A549 treated with RU486 at 1 μM for 4 hours (cell line): ENCODE measurements around the gene ECM2. TPM values are rescaled to one million over a fixed set of nuclear protein-coding genes. Genes with fewer than 3 reads are reported as not detected.

ENCODE experiments used
- total RNA-seq: library from RNA; stranded (reverse); fragments of 200-300 nt; extraction: Qiagen RNA extraction; gene quantifications from 5 replicates; pipeline ENCODE4 v1.2.3, GENCODE V29; 2022; ENCODE audit warnings: low read depth

The ECM2 gene
- 0.07 to 0.26 TPM (median 0.21 TPM) in 5 replicates for total RNA-seq

DNA sequence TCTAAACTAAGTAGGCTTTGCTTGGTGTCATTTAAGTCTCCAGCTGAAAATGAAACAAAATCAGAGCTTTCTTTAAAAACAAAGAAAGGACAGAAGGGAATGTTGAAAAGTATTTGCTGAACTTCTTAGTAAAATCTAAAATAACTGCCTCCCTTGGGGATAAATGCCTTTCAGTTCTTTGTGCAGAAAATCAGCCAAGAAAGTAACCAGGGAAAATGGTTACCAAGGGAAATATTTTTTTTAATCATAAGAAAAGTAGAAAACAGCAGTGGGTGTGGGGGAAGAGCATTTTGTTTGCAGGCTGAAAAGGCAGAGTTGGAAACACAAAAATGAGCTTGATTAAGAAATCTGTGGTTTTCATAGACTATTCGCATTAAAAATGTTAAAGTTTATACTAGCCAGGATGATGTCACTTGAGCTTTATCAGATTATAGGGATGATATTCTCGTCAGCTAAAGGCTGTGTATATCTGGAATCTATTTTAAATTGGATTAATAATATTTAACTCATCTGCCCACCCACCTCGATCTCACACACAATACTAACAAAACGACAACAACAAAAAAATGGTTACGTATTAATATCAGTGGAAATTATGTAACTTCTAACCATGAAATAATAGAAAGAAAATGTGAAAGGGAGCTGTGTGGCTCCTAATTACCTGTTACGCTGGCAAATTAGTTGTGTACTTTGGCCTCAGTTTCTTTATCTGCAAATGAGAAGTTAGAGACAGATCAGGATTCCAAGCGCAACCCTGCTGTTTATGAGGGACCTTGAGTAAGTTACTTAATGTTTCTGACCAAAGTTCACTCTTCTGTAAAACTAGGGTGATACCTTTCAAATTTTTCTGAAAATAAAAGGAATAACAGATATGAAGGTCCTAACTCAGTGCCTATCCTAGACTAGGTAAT lies at the start of gene ECM2:
TSS of gene ECM2 (minus strand) at position 51 of the 911 bp plus-strand sequence. CDS start 13,124 bp downstream, outside the sequence.

GRCh38 chr9:92482329-92482728 lies 53.5 kb downstream of the ECM2 start, which contains the start of gene ASPN:
TSS of gene ASPN (minus strand) at chr9:92482506.

Other genes with a start within 250 kb of the ECM2 start
- 92.8 to 118 TPM (median 101 TPM) in 5 replicates for gene IARS1, start 242.3 kb downstream of the ECM2 start, total RNA-seq
- gene NOL8, start 210.6 kb downstream of the ECM2 start, total RNA-seq, result 27.3 to 38.4 TPM (median 32.8 TPM) in 5 replicates
- gene CENPP, start 210.0 kb downstream of the ECM2 start, total RNA-seq, result 3.7 to 10.2 TPM (median 6.5 TPM) in 5 replicates
- gene OGN, start 131.4 kb downstream of the ECM2 start, total RNA-seq, result not detected in 5 replicates
- not detected in 5 replicates for gene OMD, start 111.5 kb downstream of the ECM2 start, total RNA-seq
- gene ASPN, start 53.5 kb downstream of the ECM2 start, total RNA-seq, result not detected in 5 replicates
- gene IPPK, start 134.1 kb upstream of the ECM2 start, total RNA-seq, result 12.3 to 16.3 TPM (median 12.9 TPM) in 5 replicates
- 23.4 to 35.0 TPM (median 33.8 TPM) in 5 replicates for gene BICD2, start 228.8 kb upstream of the ECM2 start, total RNA-seq